GM23248 (cell line): ENCODE data around the gene PLEKHA6.

Source experiments
- EZH2 ChIP-seq: fragments of 200-600 bp; sonication (generic); IDR thresholded peaks from 2 replicates; pipeline ENCODE4 v1.6.1; 2018; ENCODE audit warnings: antibody characterized with exemption, mild to moderate bottlenecking; ENCODE audit not compliant: insufficient read depth, poor library complexity, severe bottlenecking
- EZH2phosphoT487 ChIP-seq: fragments of 200-600 bp; sonication (generic); IDR thresholded peaks from 2 replicates; pipeline ENCODE4 v1.6.1; 2018; ENCODE audit warnings: antibody characterized with exemption, moderate library complexity, mild to moderate bottlenecking, low read depth; ENCODE audit not compliant: insufficient read depth

DNA sequence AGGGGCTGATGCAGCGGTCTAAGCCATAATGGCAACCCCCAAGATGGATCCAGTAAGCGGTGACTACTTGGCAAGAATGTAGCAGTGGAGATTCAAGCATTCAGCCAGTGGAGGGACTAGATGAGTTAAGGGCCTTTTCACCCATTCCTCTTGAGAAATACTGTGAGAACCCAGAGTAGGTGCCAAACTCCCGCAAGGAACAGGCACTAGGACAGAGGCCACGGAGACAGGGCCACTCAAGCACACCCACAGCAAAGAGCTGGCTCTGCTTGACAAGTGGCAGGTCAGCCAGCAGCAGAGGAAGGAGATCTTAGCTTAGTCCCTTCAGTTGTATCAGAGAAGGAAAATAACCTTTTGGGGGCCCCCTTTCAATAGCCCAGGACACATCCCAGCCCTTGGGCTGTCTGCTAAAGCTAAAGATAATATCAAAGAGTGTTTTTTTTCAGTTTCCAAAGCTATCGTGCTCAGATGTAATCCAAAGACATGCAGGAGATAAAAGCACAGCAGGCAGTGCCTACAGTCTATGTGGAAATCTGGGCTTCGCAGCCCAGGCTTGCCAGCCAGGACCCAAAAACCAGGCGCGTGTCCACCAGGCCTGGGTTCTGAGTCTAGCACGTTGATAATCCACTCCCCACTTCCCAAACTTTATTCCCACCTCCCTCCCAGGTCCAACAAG lies 83.9 kb downstream of the PLEKHA6 start:
- TF ChIP-seq EZH2 (no peak), EZH2phosphoT487 (no peak)
